ENCODE results near the gene ATPAF1.

The ATPAF1 gene

DNA sequence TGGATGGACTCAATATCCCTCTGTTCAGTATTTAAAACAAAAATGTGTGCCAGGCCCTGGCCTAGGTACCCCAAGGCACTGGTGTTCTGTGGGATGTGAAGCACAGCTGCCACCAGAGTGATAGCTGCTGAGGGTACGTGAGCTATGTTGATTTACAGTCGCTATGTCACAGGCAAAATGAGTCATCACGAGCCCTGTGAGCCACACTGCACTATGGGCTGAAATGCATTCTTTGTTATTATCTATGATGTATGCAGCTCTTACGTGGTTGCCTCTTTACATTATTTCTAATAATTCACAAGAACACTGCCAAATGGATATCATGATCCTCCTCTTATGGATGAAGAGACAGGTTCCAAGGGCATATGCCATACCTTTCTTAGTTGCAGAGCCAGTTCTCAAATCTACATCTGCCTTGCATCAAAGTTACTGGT lies 5.6 kb upstream of the ATPAF1 start:
- ChIA-PET CTCF (interaction anchor here (1.9 kb wide), 1 partner anchor 51 kb away, joined by 6 read pairs; no protein-coding TSS in a partner anchor), POLR2A (interaction anchor here (1.2 kb wide), 1 partner anchor 70 kb away, joined by 4 read pairs; the partner anchor contains the start of gene MKNK1)
- no peaks in the 10 kb centered on the region for H3K4me1 ChIP-seq (ENCODE audit: control insufficient read depth, insufficient read depth, low read length)
- H3K4me3 ChIP-seq (ENCODE audit: low read depth, low read length): no peak overlapping the region
- H3K36me3 ChIP-seq (ENCODE audit: control insufficient read depth in 2 of 2, insufficient read depth in 1 of 2, low read length in 2 of 2): peaks cover 7 to 55% of the 10 kb centered on the region in 2 experiments; a peak in 2 of 3 replicates
- TF ChIP-seq ZNF510 (tag by site-specific recombination; IDR thresholded peaks at IDR 0.05; ENCODE audit: insufficient replicate concordance): no peak
- no peak for TF ChIP-seq ZNF426 (tag by site-specific recombination; IDR thresholded peaks at IDR 0.05)
- TF ChIP-seq ZNF830 (tag by site-specific recombination; IDR thresholded peaks at IDR 0.05; ENCODE audit: low read depth): no peak
- TF ChIP-seq, protein P1, sequence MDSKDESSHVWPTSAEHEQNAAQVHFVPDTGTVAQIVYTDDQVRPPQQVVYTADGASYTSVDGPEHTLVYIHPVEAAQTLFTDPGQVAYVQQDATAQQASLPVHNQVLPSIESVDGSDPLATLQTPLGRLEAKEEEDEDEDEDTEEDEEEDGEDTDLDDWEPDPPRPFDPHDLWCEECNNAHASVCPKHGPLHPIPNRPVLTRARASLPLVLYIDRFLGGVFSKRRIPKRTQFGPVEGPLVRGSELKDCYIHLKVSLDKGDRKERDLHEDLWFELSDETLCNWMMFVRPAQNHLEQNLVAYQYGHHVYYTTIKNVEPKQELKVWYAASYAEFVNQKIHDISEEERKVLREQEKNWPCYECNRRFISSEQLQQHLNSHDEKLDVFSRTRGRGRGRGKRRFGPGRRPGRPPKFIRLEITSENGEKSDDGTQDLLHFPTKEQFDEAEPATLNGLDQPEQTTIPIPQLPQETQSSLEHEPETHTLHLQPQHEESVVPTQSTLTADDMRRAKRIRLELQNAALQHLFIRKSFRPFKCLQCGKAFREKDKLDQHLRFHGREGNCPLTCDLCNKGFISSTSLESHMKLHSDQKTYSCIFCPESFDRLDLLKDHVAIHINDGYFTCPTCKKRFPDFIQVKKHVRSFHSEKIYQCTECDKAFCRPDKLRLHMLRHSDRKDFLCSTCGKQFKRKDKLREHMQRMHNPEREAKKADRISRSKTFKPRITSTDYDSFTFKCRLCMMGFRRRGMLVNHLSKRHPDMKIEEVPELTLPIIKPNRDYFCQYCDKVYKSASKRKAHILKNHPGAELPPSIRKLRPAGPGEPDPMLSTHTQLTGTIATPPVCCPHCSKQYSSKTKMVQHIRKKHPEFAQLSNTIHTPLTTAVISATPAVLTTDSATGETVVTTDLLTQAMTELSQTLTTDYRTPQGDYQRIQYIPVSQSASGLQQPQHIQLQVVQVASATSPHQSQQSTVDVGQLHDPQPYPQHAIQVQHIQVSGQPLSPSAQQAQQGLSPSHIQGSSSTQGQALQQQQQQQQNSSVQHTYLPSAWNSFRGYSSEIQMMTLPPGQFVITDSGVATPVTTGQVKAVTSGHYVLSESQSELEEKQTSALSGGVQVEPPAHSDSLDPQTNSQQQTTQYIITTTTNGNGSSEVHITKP (tag by site-specific recombination; IDR thresholded peaks at IDR 0.05): no peak
- TF ChIP-seq OSR2 (tag by site-specific recombination; IDR thresholded peaks at IDR 0.05): peak; percentile 59; the same call in 1 of the 2 replicates
- TF ChIP-seq PATZ1 (tag by site-specific recombination; IDR thresholded peaks at IDR 0.05): no peak
- TF ChIP-seq ZBTB21 (tag by site-specific recombination; IDR thresholded peaks at IDR 0.05): peak; percentile 71
- TF ChIP-seq ZNF561 (tag by site-specific recombination; IDR thresholded peaks at IDR 0.05; ENCODE audit: borderline replicate concordance): no peak
- 0 out of 2 replicates have a peak, but pooled peaks have one; percentile 25 for TF ChIP-seq ZBTB48 (tag by site-specific recombination; IDR thresholded peaks at IDR 0.05)
- 0 out of 2 replicates have a peak, but pooled peaks have one; percentile 19 for TF ChIP-seq ZNF366 (tag by site-specific recombination; conservative IDR thresholded peaks at IDR 0.05)
- peak; percentile 86 for TF ChIP-seq ZNF629 (tag by site-specific recombination; IDR thresholded peaks at IDR 0.05)
- peak; percentile 26; the same call in 1 of the 2 replicates for TF ChIP-seq GLIS1 (tag by site-specific recombination; IDR thresholded peaks at IDR 0.05)
- TF ChIP-seq ZNF660 (tag by site-specific recombination; IDR thresholded peaks at IDR 0.05): peak; percentile 42; the same call in 1 of the 2 replicates
- TF ChIP-seq SCRT2 (tag by site-specific recombination; IDR thresholded peaks at IDR 0.05): no peak
- TF ChIP-seq ZNF600 (tag by site-specific recombination; IDR thresholded peaks at IDR 0.05): peak; percentile 29; the same call in 1 of the 2 replicates
- no peak overlapping the region for H3K27ac ChIP-seq (ENCODE audit: extremely low read depth, low read depth, low read length)
- H3K9me3 ChIP-seq (ENCODE audit: control insufficient read depth, insufficient read depth, low read depth, low read length): no peaks in the 10 kb centered on the region

DNA sequence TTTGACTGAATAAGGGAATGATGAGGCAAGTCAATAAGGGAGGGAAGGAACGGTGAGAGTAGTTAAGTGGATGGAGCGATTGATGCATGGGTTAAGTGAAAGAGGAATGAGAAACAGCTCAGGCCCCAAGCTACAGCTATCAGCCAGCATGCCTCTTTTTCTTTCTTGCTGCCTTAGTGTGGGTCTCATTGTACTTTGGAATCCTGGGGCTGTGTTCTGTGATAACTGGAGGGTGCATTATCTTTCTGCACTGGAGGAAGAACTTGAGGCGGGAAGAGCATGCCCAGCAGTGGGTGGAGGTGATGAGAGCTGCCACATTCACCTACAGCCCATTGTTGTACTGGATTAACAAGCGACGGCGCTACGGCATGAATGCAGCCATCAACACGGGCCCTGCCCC lies 4.5 kb upstream of the ATPAF1 start:
- POLR2A ChIA-PET: no interaction called here
- Histone ChIP-seq H3K4me3 (ENCODE audit: low read depth, low read length) (no peak overlapping the region), H3K36me3 (ENCODE audit: control insufficient read depth in 2 of 2, insufficient read depth in 1 of 2, low read length in 2 of 2) (peaks cover 7 to 47% of the 10 kb centered on the region in 2 experiments; a peak in 2 of 3 replicates), H3K4me1 (ENCODE audit: control insufficient read depth, insufficient read depth, low read length) (no peaks in the 10 kb centered on the region), H3K9me3 (ENCODE audit: control insufficient read depth, insufficient read depth, low read depth, low read length) (no peaks in the 10 kb centered on the region), H3K27ac (ENCODE audit: extremely low read depth, low read depth, low read length) (no peak overlapping the region)
- CTCF ChIA-PET: no interaction called here
- TF ChIP-seq IKZF3 (tag by site-specific recombination; IDR thresholded peaks at IDR 0.05) (no peak), BCL11B (tag by site-specific recombination; IDR thresholded peaks at IDR 0.05; ENCODE audit: low read depth) (no peak), ZNF175 (tag by site-specific recombination; IDR thresholded peaks at IDR 0.05) (no peak), ZNF843 (tag by site-specific recombination; IDR thresholded peaks at IDR 0.05) (no peak), ZNF501 (tag by site-specific recombination; IDR thresholded peaks at IDR 0.05) (no peak), SCRT1 (tag by site-specific recombination; IDR thresholded peaks at IDR 0.05; ENCODE audit: borderline replicate concordance) (no peak), ZNF621 (tag by site-specific recombination; IDR thresholded peaks at IDR 0.05) (no peak), ZNF350 (tag by site-specific recombination; IDR thresholded peaks at IDR 0.05) (no peak), SCRT2 (tag by site-specific recombination; IDR thresholded peaks at IDR 0.05) (no peak), ZNF488 (tag by site-specific recombination; IDR thresholded peaks at IDR 0.05) (no peak)
- TF ChIP-seq, protein P2, sequence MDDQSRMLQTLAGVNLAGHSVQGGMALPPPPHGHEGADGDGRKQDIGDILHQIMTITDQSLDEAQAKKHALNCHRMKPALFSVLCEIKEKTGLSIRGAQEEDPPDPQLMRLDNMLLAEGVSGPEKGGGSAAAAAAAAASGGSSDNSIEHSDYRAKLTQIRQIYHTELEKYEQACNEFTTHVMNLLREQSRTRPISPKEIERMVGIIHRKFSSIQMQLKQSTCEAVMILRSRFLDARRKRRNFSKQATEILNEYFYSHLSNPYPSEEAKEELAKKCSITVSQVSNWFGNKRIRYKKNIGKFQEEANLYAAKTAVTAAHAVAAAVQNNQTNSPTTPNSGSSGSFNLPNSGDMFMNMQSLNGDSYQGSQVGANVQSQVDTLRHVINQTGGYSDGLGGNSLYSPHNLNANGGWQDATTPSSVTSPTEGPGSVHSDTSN (CRISPR knock-in tag; IDR thresholded peaks at IDR 0.05): no peak

Data from HEK293 (cell line).